H9 (cell line): ENCODE data around the gene CCDC12. TPM values are rescaled to one million over a fixed set of nuclear protein-coding genes. Genes with fewer than 3 reads are reported as not detected.

ENCODE experiments used
- DNase-seq: peaks from one replicate; pipeline ENCODE4 v3.0.0-alpha.2; 2017
- H2AFZ ChIP-seq: one replicate; pipeline ENCODE4 v1.6.1; 2013; ENCODE audit warnings: mild to moderate bottlenecking, low read length, control low read depth, moderate library complexity
- H2AK5ac ChIP-seq: 2 replicates; pipeline ENCODE4 v1.6.1; 2013; ENCODE audit warnings: low read length, control low read depth, mixed read lengths; ENCODE audit not compliant: insufficient read length
- H2BK120ac ChIP-seq: one replicate; pipeline ENCODE4 v1.6.1; 2013; ENCODE audit warnings: low read depth, mild to moderate bottlenecking, low read length, control low read depth, inconsistent platforms; ENCODE audit not compliant: poor library complexity, severe bottlenecking
- H2BK12ac ChIP-seq: 2 replicates; pipeline ENCODE4 v1.6.1; 2013; ENCODE audit warnings: low read length, control low read depth, mixed read lengths, low read depth; ENCODE audit not compliant: insufficient read length
- H2BK15ac ChIP-seq: 2 replicates; pipeline ENCODE4 v1.6.1; 2013; ENCODE audit warnings: low read depth, low read length, control low read depth
- H2BK20ac ChIP-seq: one replicate; pipeline ENCODE4 v1.6.1; 2013; ENCODE audit warnings: low read depth, mild to moderate bottlenecking, low read length, control low read depth, inconsistent platforms; ENCODE audit not compliant: poor library complexity, severe bottlenecking
- H2BK5ac ChIP-seq: 2 replicates; pipeline ENCODE4 v1.6.1; 2013; ENCODE audit warnings: low read length, control low read depth, mixed read lengths; ENCODE audit not compliant: insufficient read length
- H3K14ac ChIP-seq: 2 replicates; pipeline ENCODE4 v1.6.1; 2013; ENCODE audit warnings: low read length, control low read depth; ENCODE audit not compliant: insufficient read depth
- H3K18ac ChIP-seq: 2 replicates; pipeline ENCODE4 v1.6.1; 2013; ENCODE audit warnings: low read depth, mild to moderate bottlenecking, mixed read lengths, low read length, control low read depth; ENCODE audit not compliant: insufficient read length
- H3K23ac ChIP-seq: 2 replicates; pipeline ENCODE4 v1.6.1; 2013; ENCODE audit warnings: low read length, control low read depth, mixed read lengths, low read depth; ENCODE audit not compliant: insufficient read length
- H3K23me2 ChIP-seq: 2 replicates; pipeline ENCODE4 v1.6.1; 2013; ENCODE audit warnings: low read depth, mild to moderate bottlenecking, mixed read lengths, low read length, control low read depth; ENCODE audit not compliant: insufficient read length, poor library complexity, severe bottlenecking
- H3K27ac ChIP-seq: 2 replicates; pipeline ENCODE4 v1.5.1; 2013; ENCODE audit warnings: low read length, control low read depth, mixed read lengths, low read depth; ENCODE audit not compliant: insufficient read length
- H3K27me3 ChIP-seq: 2 replicates; pipeline ENCODE4 v1.6.1; 2013; ENCODE audit warnings: low read length, control low read depth, inconsistent platforms; ENCODE audit not compliant: insufficient read depth
- H3K4ac ChIP-seq: 2 replicates; pipeline ENCODE4 v1.6.1; 2013; ENCODE audit warnings: low read depth, mild to moderate bottlenecking, control low read depth, inconsistent platforms, low read length, moderate library complexity
- H3K4me1 ChIP-seq: 2 replicates; pipeline ENCODE4 v1.6.1; 2013; ENCODE audit warnings: low read length, control low read depth, inconsistent platforms; ENCODE audit not compliant: insufficient read depth
- H3K4me2 ChIP-seq: 2 replicates; pipeline ENCODE4 v1.6.1; 2013; ENCODE audit warnings: low read length, control low read depth, mixed read lengths; ENCODE audit not compliant: insufficient read length, insufficient read depth
- H3K56ac ChIP-seq: 2 replicates; pipeline ENCODE4 v1.6.1; 2013; ENCODE audit warnings: low read depth, mild to moderate bottlenecking, mixed read lengths, low read length, control low read depth; ENCODE audit not compliant: insufficient read length
- H3K79me1 ChIP-seq: 2 replicates; pipeline ENCODE4 v1.6.1; 2013; ENCODE audit warnings: low read depth, mild to moderate bottlenecking, moderate library complexity, low read length, control low read depth, inconsistent platforms; ENCODE audit not compliant: insufficient read depth, poor library complexity, severe bottlenecking
- H3K79me2 ChIP-seq: 2 replicates; pipeline ENCODE4 v1.6.1; 2013; ENCODE audit warnings: low read length, control low read depth, inconsistent platforms; ENCODE audit not compliant: insufficient read depth
- H3K9ac ChIP-seq: 2 replicates; pipeline ENCODE4 v1.6.1; 2013; ENCODE audit warnings: low read length, control low read depth, mixed read lengths; ENCODE audit not compliant: insufficient read length; ENCODE audit errors: extremely low read depth
- H3K9me3 ChIP-seq: one replicate; pipeline ENCODE4 v1.6.1; 2013; ENCODE audit warnings: low read depth, low read length, inconsistent platforms; ENCODE audit not compliant: control insufficient read depth
- H3T11ph ChIP-seq: one replicate; pipeline ENCODE4 v1.6.1; 2013; ENCODE audit warnings: mild to moderate bottlenecking, low read length, control low read depth, inconsistent platforms
- H4K20me1 ChIP-seq: one replicate; pipeline ENCODE4 v1.6.1; 2013; ENCODE audit not compliant: control insufficient read depth, insufficient read length, insufficient read depth
- H4K5ac ChIP-seq: 2 replicates; pipeline ENCODE4 v1.6.1; 2013; ENCODE audit warnings: low read depth, mild to moderate bottlenecking, mixed read lengths, low read length, control low read depth; ENCODE audit not compliant: insufficient read length
- H4K8ac ChIP-seq: replicated peaks from 2 replicates; pipeline ENCODE4 v1.6.1; 2013; ENCODE audit warnings: low read length, control low read depth, mixed read lengths, low read depth; ENCODE audit not compliant: insufficient read length
- H4K91ac ChIP-seq: 2 replicates; pipeline ENCODE4 v1.6.1; 2013; ENCODE audit warnings: low read depth, mild to moderate bottlenecking, moderate library complexity, mixed read lengths, low read length, control low read depth; ENCODE audit not compliant: insufficient read length
- H3K27ac Mint-ChIP-seq, 3 experiments: 2 replicates in 2 of 3; 3 replicates in 1 of 3; pipeline ENCODE4 v1.8.0; 2020 to 2021; ENCODE audit warnings: mixed read lengths in 3 of 3, mild to moderate bottlenecking in 1 of 3, moderate library complexity in 1 of 3
- H3K27me3 Mint-ChIP-seq: 2 replicates; pipeline ENCODE4 v1.8.0; 2021; ENCODE audit warnings: low read depth, mild to moderate bottlenecking, moderate library complexity, mixed read lengths
- H3K36me3 Mint-ChIP-seq, 3 experiments: 2 replicates in 2 of 3; 3 replicates in 1 of 3; pipeline ENCODE4 v1.8.0; 2020 to 2021; ENCODE audit warnings: low read depth in 3 of 3, mixed read lengths in 3 of 3; ENCODE audit not compliant: insufficient read depth in 1 of 3
- H3K4me1 Mint-ChIP-seq, 2 experiments: 2 replicates each; pipeline ENCODE4 v1.8.0; 2020; ENCODE audit warnings: mixed read lengths in 2 of 2
- H3K4me3 Mint-ChIP-seq, 2 experiments: 2 replicates in 1 of 2; 3 replicates in 1 of 2; pipeline ENCODE4 v1.8.0; 2020 to 2021; ENCODE audit warnings: mild to moderate bottlenecking in 2 of 2, mixed read lengths in 2 of 2, moderate library complexity in 1 of 2
- H3K9me3 Mint-ChIP-seq, 2 experiments: 2 replicates in 1 of 2; 3 replicates in 1 of 2; pipeline ENCODE4 v1.8.0; 2020; ENCODE audit warnings: mild to moderate bottlenecking in 2 of 2, mixed read lengths in 2 of 2, moderate library complexity in 1 of 2
- WGBS: extraction: QIAGEN DNeasy Blood & Tissue Kit; methylation state at CpG from one replicate; pipeline ENCODE4 v1.1.7; 2013; ENCODE audit warnings: missing lambda C conversion rate, low lambda C conversion rate, mixed read lengths; ENCODE audit not compliant: insufficient read length; ENCODE audit errors: extremely low coverage; 5-methylcytosine and 5-hydroxymethylcytosine counted together
- total RNA-seq: library from RNA; stranded (reverse); gene quantifications from 2 replicates; pipeline ENCODE4 v1.2.1, GENCODE V29; 2021
- TF ChIP-seq, protein P1 (sequence below): fragments of 200-600 bp; sonication (generic); conservative IDR thresholded peaks from 3 replicates; pipeline ENCODE4 v1.8.0; 2021; ENCODE audit warnings: antibody characterized with exemption, mild to moderate bottlenecking

Gene CCDC12
- total RNA-seq, 1 experiment from 2014 or later, result 54.0 TPM

DNA sequence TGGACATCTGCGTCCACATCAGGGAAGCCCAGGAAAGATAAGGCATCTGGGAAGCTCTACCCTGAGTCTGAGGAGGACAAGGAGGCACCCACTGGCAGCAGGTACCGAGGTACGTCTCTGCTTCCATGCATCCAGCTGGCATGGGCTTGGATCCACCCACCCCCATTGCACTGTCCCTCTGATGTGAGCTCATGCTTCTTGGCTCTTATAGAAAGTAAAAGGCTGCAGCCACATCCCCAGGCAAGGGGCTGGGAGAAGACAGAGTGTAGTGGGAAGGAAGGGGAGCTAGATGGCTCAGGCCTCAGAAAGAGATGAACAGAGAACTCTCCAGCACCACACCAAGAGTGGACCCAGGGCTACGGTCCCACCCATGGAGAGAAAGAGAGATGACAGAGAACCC lies 80.8 kb downstream of the CCDC12 start:
- H3K23ac ChIP-seq, result no peak overlapping the region
- H3K79me2 ChIP-seq, result no peaks in the 10 kb centered on the region
- WGBS, result no CpG with 5 or more reads among the region's 4 CpGs
- DNase-seq, result no peak
- H4K20me1 ChIP-seq, result no peaks in the 10 kb centered on the region
- H3K4me3 Mint-ChIP-seq, result no peak overlapping the region
- no peak overlapping the region for H3K27ac Mint-ChIP-seq
- H3K56ac ChIP-seq, result no peak overlapping the region
- H3K23me2 ChIP-seq, result peaks cover 8% of the 10 kb centered on the region
- no peak overlapping the region for H2BK20ac ChIP-seq
- no peak overlapping the region for H3K18ac ChIP-seq
- no peak overlapping the region for H3K27ac ChIP-seq
- H2BK15ac ChIP-seq, result no peak overlapping the region
- H3K4me2 ChIP-seq, result no peak overlapping the region
- no peaks in the 10 kb centered on the region for H3K9me3 ChIP-seq
- H2AFZ ChIP-seq, result no peak overlapping the region
- TF ChIP-seq, protein P1, sequence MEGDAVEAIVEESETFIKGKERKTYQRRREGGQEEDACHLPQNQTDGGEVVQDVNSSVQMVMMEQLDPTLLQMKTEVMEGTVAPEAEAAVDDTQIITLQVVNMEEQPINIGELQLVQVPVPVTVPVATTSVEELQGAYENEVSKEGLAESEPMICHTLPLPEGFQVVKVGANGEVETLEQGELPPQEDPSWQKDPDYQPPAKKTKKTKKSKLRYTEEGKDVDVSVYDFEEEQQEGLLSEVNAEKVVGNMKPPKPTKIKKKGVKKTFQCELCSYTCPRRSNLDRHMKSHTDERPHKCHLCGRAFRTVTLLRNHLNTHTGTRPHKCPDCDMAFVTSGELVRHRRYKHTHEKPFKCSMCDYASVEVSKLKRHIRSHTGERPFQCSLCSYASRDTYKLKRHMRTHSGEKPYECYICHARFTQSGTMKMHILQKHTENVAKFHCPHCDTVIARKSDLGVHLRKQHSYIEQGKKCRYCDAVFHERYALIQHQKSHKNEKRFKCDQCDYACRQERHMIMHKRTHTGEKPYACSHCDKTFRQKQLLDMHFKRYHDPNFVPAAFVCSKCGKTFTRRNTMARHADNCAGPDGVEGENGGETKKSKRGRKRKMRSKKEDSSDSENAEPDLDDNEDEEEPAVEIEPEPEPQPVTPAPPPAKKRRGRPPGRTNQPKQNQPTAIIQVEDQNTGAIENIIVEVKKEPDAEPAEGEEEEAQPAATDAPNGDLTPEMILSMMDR, result no peak
- no peak overlapping the region for H4K8ac ChIP-seq
- H3K14ac ChIP-seq, result no peak overlapping the region
- H3K4me1 ChIP-seq, result no peaks in the 10 kb centered on the region; the same call in 1 of the 2 replicates
- peaks cover 7 to 13% of the 10 kb centered on the region in 2 experiments for H3K4me1 Mint-ChIP-seq
- H3K27me3 Mint-ChIP-seq, result peaks cover 58% of the 10 kb centered on the region
- no peak overlapping the region for H3K9ac ChIP-seq
- peaks cover 14% of the 10 kb centered on the region; the same call in 1 of the 2 replicates for H3K27me3 ChIP-seq
- no peaks in the 10 kb centered on the region for H3K79me1 ChIP-seq
- no peak overlapping the region for H2BK120ac ChIP-seq
- H2AK5ac ChIP-seq, result no peak overlapping the region
- no peak overlapping the region for H4K5ac ChIP-seq
- no peak overlapping the region for H2BK5ac ChIP-seq
- H3T11ph ChIP-seq, result no peak overlapping the region
- H3K36me3 Mint-ChIP-seq, result no peaks in the 10 kb centered on the region
- no peaks in the 10 kb centered on the region; a peak in 1 of 5 replicates for H3K9me3 Mint-ChIP-seq
- H3K4ac ChIP-seq, result no peak overlapping the region
- H2BK12ac ChIP-seq, result no peak overlapping the region
- H4K91ac ChIP-seq, result no peak overlapping the region
